HG03064 (cell line): ENCODE results near the gene RBPMS2.
A peak's percentile ranks its signal among the peaks of the same experiment; 100 is the strongest.
"Not testable (repeated sequence)": the region's sequence is repeated elsewhere in the genome, so short reads cannot be mapped to it uniquely, and the experiment has no call there.

Experiments used
- ATAC-seq: cut with Tn5 transposase; IDR thresholded peaks from one replicate; pipeline ENCODE4 v1.9.1; 2021; ENCODE audit warnings: low read depth; ENCODE audit not compliant: unreplicated experiment

The RBPMS2 gene

DNA sequence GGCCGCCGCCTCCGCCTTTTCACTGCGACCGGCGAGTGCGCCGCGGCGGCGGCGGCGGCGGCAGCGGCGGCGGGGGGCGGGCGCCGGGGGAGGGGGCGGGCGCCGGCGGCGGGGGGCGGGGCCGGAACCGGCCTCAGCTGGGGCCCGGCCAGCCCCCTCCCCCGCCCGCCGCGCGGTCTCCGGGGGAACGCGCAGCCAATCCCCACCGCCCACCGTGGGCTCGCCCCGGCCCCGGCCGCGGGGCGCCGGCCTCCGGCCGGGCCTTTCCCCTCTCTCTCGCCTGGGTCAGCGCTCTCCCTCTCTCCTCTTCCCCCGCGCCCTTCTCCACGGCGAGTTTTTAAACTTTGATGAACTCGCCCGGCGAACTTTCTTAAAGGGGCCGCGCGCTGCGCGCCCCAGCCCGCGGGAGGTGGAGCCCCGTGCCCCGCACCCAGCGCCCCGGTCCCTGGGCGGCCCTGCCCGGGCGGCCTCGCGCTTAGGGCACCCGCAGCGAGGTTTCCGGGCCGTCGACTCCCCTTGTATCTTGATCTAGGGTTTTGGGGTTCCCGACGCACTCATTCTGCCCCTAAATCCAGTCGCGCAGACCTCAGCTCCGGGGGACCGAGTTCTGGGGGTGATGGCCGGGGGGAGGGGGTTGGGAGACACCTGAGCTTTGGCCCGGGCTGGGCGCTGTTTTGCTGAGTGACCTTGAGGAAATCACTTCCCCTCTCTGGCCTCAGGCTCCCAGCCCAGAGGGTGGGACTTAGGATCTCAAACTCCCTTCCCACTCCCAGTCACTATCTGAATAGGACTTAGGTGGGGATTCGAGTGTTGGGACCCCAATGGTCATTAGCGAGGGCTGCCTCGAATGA, at the start of gene RBPMS2:
Gene RBPMS2 (minus strand): TSS at position 39 of the 851 bp plus-strand sequence. CDS start 270 bp downstream, outside the sequence.
- ATAC-seq, result no peak

DNA sequence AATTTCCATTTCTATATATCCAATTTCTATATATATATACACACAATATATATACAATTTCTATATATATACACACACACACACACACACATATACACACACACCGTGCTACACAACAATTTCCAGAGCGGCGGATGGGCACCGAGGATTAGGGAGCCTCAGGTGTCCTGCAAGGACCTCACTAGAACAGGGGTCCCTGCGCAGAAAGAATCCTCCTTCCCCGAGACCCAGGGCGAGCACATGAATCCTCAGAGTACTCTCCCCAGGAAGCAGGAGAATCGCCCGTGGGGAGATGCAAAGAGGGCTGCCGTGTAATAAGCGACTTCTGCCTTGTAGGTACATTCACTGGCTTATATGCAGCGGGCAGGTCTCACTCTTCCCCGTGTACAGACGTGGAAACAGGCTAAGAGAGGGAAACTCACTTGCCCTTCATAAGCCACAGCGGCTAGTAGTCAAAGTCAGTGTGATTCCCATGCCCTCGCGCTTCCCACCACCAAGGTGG, 49.6 kb upstream of the RBPMS2 start:
- peak; percentile 3 for ATAC-seq

DNA sequence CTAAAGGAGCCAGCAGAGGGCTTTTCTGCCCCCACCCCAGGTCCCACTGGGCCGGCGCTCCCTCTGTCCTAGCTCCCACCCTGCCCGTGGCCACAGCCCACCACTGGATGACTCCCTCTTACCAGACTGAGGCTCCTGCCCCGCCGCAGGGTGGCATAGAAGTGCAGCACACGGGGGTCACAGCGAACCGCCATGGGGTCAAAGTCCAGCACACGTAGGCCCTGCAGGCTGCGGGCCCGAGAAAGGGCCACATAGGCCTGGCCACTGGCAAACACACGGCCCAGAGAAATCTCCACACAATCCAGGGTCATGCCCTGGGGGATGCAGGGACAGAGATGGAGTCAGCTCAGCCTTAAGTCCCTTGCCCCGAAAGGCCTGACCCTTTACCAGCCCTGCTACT, 41.1 kb upstream of the RBPMS2 start:
- no peak for ATAC-seq

DNA sequence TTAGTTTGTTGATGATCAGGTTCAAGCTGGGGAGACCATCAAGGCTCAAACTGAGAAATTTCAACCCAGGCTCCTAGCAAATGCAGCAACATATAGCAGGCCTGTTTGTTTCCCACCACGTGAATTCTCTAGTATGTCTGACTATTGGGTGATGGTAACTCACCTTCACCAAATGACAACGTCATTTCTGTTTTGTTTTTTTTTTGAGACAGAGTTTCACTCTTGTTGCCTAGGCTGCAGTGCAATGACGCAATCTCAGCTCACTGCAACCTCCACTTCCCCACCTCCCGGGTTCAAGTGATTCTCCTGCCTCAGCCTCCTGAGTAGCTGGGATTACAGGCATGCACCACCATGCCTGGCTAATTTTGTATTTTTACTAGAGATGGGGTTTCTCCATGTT, 39.6 kb upstream of the RBPMS2 start:
- ATAC-seq, result not testable (repeated sequence)

DNA sequence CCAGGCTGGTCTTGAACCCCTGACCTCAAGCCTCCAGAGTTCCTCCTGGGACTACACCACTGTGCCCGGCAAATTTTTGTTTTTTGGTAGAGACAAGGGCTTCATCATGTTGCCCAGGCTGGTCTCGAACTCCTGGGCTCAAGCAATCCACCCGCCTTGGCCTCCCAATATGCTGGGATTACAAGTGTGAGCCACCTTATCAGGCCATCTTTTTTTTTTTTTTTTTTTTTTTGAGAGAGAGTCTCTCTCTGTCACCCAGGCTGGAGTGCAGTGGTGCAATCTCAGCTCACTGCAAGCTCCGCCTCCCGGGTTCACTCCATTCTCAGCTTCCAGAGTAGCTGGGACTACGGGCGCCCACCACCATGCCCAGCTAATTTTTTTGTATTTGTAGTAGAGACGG, 38.9 kb upstream of the RBPMS2 start:
- not testable (repeated sequence) for ATAC-seq

DNA sequence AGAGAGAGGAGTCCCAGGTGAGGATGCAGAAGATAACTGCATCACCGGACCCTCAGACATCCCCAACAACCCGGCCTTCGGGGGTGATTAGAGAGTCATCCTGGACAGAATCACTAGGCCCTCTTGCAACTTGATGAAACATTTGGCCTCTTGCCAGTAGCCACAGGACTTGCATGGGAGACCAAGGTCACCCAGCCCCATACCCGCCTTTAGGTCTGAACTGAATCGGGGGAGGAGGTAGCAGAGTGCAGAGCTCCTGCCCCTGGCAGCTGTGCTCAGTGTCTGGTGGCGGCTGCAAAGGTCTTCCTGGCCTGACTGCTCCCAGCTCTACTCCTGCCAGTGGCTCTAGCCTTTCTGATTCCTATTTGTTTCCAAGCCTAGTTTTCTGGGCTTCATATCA, 37.7 kb upstream of the RBPMS2 start:
- ATAC-seq, result no peak

DNA sequence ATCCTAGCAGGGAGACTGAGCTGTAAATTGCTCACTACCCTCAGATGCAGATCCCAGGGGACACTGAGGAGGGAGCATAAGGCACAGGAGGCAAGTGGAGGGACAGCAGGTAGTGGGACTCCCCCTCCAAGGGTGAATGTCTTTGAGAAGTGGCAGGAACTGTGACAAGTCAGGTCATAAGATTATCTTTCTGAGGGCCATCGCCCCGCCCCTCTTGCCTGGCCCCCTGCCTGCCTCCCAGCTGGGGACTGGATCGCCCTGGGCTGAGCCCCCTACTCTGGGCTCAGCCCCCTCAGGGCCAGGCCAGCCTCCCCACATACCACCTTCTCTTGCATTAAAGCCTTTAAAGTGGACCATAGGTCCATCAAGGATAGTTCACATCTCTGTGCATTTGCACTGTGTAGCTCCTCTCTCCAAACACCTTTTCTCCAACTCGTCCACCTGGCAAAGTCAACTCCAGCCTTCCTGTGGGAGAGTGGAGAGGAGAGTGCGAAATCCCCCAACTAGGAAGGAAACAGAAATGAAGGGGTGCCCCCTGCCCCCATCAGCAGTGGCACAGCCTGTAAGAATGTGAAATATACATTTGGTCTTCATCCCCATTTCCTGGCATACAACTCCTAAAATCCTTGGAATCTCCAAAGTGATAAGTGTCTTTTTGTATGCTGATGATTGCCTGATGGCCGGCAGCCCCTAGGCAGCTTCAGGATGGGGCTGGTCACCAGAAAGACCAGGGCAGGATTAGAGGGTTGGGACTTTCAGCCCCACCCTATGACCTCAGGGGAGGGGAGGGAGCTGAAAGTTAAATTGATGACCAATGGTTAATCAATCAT, 35.3 kb upstream of the RBPMS2 start:
- no peak for ATAC-seq

DNA sequence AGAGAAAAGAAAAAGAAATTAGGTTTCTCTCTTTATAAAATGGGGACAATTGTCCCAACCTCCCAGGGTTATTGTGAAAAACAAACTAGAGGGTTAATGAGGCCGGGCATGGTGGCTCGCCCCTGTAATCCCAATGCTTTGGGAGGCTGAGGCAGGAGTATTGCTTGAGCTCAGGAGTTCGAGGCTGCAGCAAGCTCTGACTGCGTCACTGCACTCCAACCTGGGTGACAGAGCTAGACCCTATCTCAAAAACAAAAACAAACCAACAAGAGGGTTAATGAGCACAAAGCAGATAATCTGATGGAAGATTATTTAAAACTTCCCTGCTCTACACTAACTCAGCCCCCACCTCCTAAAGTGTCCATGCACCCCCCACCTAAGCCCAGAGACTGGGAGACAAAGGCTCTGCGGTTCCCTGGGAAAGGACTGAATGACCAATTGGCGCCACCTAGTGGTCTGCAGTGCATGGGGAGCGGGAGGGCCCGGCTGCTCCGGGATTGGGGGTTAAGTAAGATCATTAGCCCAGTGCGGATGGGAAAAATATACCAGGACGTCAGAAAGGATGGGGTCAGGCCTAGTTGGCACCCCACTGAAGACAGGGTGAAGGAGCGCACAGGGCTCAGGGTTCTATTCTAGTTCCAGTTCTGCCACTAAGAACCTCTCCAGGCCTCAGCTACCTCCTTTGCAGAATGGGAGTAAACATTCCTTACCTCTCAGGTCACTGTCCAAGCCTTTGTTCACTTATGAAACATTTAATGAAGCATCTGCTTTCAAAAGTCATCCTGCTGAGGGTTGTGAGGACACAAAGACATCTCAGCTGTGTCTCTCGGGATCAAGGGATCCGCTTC, 34.5 kb upstream of the RBPMS2 start:
- ATAC-seq, result no peak

DNA sequence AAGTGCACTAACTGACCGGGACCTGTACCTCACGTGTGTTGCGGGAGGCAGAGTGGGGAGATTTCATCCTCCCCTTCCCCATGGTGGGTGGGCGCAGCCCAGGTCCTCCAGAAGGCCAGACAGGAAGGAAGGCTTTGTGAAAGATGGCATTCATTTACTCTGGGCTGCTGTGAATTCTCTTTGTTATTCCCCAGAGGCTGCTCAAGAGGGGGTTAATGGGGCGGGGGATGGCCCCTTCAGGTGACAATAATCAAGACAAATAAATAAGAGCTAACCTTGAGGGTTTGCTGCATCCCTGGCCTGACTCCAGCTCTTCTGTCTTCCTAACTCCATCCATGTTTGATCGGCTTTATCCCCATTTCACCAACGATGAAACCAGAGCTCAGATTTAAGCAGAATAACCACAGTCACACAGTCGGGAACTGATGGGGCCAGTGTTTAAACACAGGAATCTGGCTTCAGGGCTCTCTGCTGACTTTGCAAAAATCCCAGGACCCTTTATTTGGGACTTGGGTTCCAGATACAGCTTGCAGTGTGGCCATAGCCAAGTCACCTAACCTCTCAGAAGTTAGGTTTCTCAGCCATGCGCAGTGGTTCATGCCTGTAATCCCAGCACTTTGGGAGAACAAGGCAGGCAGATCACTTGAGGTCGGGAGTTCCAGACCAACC, 33.5 kb upstream of the RBPMS2 start:
- no peak for ATAC-seq

DNA sequence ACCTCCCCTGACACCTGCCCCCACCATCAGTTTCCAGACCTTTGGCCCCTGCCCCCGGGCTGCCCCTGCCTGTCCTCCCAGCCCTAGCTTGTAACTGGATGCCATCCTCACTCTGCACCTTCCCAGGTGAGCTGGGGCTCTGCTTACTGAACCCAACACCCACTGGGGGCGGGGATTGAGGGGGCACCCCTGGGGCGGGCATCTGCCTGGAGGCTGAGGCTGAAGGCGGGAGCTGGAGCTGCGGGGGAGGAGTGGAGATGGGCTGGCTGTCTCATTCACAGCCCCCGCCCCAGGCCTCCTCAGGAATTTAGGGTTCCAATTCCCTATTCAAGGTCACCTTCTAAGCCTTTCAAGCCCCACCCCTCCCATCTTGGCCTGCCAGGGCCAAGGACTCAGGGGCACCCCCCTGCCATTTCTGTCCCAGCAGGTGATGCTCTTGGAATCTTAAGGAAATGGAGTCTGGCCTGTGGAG, 32.4 kb upstream of the RBPMS2 start:
- no peak for ATAC-seq

DNA sequence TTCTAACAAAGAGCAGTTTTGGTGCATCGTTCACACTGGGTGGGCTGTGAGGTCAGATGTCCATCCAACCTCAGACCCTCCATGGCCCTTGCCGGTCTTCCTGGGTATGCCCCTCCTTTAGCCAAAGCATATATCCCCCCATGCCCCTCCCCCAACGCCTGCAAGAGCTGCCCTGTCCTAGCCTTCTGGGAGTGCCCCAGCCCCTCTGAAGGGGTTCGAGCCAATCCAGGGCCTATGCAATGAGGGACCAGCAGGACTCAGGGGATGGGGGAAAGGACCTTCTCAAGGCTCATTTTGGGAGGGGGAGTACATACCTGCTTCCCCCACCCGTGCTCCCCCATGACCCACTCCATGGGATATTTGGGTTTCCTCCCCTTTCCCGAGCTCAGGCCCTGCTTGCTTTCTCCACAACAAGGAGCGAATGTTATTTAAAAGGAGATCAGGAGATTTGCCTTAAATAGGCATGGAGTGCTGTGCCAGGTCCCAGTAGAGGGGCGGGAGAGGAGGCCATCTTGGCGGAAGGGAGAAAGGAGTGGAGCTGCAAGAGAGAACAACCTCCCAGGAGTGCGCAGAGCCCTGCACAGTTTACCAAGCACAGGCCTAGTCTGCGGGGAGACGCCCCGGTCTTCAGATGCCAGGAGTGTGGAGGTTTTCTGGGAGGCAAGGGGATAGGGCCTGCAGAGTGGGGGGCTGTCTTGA, 31.8 kb upstream of the RBPMS2 start:
- ATAC-seq, result no peak

DNA sequence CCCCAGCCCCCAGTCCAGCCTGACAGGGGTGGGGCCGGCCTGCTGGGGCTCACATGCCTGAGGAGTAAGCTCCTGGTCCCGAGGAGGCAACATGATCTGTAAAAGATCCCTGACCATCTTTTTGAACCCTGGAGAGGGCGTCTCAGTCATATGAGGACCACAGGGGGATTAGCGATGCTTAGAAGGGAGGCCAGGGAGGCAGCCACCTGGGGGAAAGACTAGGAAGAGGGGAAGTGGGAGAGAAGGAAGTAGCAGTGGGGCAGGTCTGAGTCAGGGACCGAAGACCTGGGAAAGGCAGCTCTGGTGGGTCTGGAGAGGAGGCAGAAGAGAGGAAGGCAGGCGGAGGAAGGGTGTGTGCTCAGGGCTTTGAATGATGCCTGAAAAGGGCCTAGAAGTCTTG, 31.1 kb upstream of the RBPMS2 start:
- no peak for ATAC-seq

DNA sequence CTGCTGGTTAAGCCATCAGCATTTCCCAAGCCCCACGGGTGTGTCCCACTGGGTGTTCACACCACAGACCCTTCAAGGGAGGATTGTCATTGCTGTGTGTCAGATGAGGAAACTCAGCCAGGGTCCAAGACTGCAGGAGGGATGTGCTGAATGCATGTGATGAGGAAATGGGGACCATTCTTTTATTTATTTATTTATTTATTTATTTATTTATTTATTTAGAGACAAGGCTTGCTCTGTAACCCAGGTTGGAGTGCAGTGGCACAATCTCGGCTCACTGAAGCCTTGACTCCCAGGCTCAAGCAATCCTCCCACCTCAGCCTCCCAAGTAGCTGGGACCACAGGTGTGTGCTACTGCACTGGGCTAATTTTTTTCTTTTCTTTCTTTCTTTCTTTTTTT, 29.2 kb upstream of the RBPMS2 start:
- no peak for ATAC-seq

DNA sequence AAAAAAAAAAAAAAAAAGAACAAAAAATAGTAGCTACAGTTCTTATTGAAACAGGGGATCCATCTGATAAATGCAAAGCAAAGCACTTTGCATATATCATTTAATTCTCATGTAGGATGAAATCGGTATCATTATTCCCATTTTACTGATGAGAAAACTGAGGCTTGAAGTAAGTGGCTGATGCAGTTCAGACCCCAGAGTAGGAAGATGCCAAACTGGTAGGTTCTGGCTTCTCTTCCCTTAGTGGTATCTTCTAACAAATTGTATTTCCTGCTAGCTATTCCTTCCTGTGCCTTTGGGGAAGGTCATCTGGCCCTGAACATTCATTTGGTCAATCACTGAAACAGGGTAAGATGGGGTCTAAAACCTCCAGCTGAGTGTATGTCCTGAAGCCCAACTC, 28.1 kb upstream of the RBPMS2 start:
- no peak for ATAC-seq

DNA sequence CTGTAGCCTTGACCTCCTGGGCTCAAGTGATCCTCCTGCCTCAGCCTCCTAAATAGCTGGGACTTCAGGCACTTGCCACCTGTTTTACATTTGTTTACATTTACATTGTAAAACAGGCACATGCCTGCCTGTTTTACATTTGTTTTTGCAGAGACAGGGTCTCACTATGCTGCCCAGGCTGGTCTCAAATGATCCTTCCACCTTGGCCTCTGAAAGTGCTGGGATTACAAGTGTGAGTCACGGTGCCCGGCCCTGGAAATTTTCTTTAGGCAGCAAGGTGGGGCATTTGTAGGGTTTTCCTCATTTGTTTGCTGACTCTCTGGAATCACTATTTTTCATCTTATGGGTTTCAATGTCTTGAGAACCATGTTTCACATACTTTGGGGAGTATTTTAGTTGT, 25.1 kb upstream of the RBPMS2 start:
- ATAC-seq, result no peak

DNA sequence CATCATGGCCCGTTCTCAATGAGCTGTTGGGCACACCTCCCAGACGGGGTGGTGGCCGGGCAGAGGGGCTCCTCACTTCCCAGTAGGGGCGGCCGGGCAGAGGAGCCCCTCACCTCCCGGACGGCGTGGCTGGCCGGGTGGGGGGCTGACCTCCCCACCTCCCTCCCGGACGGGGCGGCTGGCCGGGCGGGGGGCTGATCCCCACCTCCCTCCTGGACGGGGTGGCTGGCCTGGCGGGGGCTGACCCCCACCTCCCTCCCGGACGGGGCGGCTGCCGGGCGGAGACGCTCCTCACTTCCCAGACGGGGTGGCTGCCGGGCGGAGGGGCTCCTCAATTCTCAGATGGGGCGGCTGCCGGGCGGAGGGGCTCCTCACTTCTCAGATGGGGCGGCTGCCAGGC, 23.5 kb upstream of the RBPMS2 start:
- not testable (repeated sequence) for ATAC-seq

DNA sequence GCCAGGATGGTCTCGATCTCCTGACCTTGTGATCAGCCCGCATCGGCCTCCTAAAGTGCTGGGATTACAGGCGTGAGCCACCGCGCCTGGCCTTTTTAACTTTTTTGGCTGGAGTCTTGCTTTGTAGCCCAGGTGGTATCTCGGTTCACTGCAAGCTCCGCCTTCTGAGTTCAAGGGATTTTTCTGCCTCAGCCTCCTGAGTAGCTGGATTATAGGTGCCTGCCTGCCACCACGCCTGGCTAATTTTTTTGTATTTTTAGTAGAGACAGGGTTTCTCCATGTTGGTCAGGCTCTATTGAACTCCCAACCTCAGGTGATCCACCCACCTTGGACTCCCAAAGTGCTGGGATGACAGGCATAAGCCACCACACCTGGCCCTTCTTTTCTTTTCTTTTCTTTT, 20.5 kb upstream of the RBPMS2 start:
- not testable (repeated sequence) for ATAC-seq

DNA sequence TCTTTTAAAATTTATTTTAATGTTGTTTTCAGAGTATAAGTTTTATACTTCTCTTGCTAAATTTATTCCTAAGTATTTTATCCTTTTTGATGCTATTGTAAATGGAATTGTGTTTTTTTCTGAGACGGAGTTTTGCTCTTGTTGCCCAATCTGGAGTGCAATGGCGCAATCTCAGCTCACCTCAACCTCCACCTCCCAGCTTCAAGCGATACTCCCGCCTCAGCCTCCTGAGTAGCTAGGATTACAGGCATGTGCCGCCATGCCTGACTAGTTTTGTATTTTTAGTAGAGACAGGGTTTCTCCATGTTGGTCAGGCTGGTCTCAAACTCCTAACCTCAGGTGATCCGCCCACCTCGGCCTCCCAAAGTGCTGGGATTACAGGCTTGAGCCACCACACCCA, 19.9 kb upstream of the RBPMS2 start:
- ATAC-seq, result not testable (repeated sequence)

DNA sequence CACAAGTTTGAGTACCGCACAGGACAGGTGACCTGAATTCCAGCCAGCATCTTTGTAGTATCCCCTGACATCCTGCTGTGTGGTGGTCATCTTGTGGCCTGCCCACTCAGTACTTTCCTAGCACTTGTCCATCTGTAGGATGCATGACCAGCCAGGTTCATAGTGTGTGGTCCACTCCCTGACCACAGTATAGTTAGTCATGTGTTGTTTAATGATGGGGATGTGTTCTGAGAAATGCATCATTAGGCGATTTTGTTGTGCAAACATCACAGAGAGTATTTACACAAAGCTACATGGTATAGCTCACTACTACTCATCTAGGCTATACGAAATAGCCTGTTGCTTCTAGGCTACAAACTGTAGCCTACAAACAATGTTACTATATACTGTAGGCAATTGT, 16.9 kb upstream of the RBPMS2 start:
- ATAC-seq, result no peak
